Loucy (cell line): ENCODE results near the gene MYMK.

Experiments
- H2AFZ ChIP-seq: fragments of 200-600 bp; sonication (generic); 2 replicates; pipeline ENCODE4 v1.6.0; 2016; ENCODE audit warnings: antibody characterized with exemption, mild to moderate bottlenecking, low read length, moderate library complexity
- H3F3A ChIP-seq: fragments of 200-600 bp; 2 replicates; pipeline ENCODE4 v1.6.0; 2016; ENCODE audit warnings: antibody characterized with exemption, low read depth, mild to moderate bottlenecking
- H3K27me3 ChIP-seq: fragments of 200-600 bp; sonication (generic); 2 replicates; pipeline ENCODE4 v1.6.1; 2014; ENCODE audit warnings: low read length, mild to moderate bottlenecking; ENCODE audit not compliant: insufficient read depth, poor library complexity, severe bottlenecking
- H3K36me3 ChIP-seq: fragments of 200-600 bp; sonication (generic); 2 replicates; pipeline ENCODE4 v1.6.1; 2016; ENCODE audit warnings: low read length; ENCODE audit not compliant: insufficient read depth
- H3K4me1 ChIP-seq: fragments of 200-600 bp; sonication (generic); 2 replicates; pipeline ENCODE4 v1.5.1; 2014; ENCODE audit warnings: low read length, mild to moderate bottlenecking; ENCODE audit not compliant: insufficient read depth, poor library complexity, severe bottlenecking
- H3K4me2 ChIP-seq: fragments of 200-600 bp; sonication (generic); 2 replicates; pipeline ENCODE4 v1.6.0; 2014; ENCODE audit warnings: antibody characterized with exemption, low read length, low read depth, mild to moderate bottlenecking; ENCODE audit not compliant: poor library complexity, severe bottlenecking
- H3K4me3 ChIP-seq: fragments of 200-600 bp; sonication (generic); 2 replicates; pipeline ENCODE4 v1.5.1; 2014; ENCODE audit warnings: low read length, mild to moderate bottlenecking, mixed read lengths; ENCODE audit not compliant: poor library complexity, severe bottlenecking
- H3K79me2 ChIP-seq: fragments of 200-600 bp; sonication (generic); 2 replicates; pipeline ENCODE4 v1.6.1; 2014; ENCODE audit warnings: low read length; ENCODE audit not compliant: insufficient read depth
- H3K9ac ChIP-seq: fragments of 200-600 bp; sonication (generic); 2 replicates; pipeline ENCODE4 v1.6.0; 2014; ENCODE audit warnings: mild to moderate bottlenecking, low read depth, low read length, moderate library complexity; ENCODE audit not compliant: poor library complexity, severe bottlenecking
- H3K9me2 ChIP-seq: fragments of 200-600 bp; sonication (generic); replicated peaks from 2 replicates; pipeline ENCODE4 v1.6.1; 2016; ENCODE audit warnings: low read depth, low read length, mixed read lengths
- H3K9me3 ChIP-seq: fragments of 200-600 bp; sonication (generic); 2 replicates; pipeline ENCODE4 v1.6.1; 2014; ENCODE audit warnings: mild to moderate bottlenecking, antibody characterized with exemption, low read length, low read depth; ENCODE audit not compliant: insufficient read depth
- H4K20me1 ChIP-seq: fragments of 200-600 bp; sonication (generic); 2 replicates; pipeline ENCODE4 v1.6.0; 2014; ENCODE audit warnings: antibody characterized with exemption, low read length, mild to moderate bottlenecking; ENCODE audit not compliant: insufficient read depth, poor library complexity, severe bottlenecking
- EZH2phosphoT487 ChIP-seq: fragments of 200-600 bp; IDR thresholded peaks from 2 replicates; pipeline ENCODE4 v1.6.1; 2018; ENCODE audit warnings: antibody characterized with exemption, mild to moderate bottlenecking, moderate library complexity, borderline replicate concordance
- TF ChIP-seq, protein P1 (sequence below): fragments of 200-600 bp; sonication (generic); conservative IDR thresholded peaks from 2 replicates; pipeline ENCODE4 v1.5.1; 2014; ENCODE audit warnings: mild to moderate bottlenecking, antibody characterized with exemption, low read length

Gene MYMK

DNA sequence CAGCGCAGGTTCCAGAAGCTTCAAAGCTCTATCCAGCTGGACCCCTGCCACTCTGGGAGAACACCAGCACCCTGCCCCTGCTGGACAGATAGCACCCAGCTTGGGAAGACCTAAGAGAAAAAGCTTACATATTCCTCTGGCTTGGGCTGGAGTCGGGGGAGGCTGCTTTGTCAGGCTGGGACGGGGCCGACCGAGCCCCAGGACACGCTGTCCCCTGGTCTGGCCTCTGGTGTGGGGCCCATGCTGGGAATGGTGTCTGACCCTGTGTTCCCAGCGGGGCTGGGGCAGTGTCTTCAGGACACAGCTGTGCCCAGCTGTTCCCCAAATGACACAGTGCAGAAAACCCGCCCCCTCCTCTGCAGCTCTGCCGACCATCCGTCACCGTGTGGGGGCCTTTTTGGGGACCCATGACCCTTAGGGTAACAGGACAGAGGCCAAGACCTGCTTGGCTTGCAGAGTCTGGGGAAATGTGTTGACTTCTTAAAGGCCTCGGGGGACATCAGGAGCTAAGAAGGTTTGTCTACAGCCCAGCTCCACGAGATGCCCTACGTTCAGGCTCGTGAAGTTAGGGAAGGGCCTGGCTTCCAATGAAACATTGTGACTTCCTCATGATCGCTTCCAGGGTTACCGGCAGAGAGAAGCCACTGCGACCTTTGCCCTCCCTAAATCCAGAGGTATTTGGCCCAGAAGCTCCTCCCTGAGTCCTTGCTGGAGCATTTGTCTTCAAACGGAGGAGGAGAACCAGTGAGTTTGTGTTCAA is 25.4 kb downstream of the MYMK start:
- no peaks in the 10 kb centered on the region for H3K36me3 ChIP-seq
- no peak overlapping the region for H2AFZ ChIP-seq
- TF ChIP-seq, protein P1, sequence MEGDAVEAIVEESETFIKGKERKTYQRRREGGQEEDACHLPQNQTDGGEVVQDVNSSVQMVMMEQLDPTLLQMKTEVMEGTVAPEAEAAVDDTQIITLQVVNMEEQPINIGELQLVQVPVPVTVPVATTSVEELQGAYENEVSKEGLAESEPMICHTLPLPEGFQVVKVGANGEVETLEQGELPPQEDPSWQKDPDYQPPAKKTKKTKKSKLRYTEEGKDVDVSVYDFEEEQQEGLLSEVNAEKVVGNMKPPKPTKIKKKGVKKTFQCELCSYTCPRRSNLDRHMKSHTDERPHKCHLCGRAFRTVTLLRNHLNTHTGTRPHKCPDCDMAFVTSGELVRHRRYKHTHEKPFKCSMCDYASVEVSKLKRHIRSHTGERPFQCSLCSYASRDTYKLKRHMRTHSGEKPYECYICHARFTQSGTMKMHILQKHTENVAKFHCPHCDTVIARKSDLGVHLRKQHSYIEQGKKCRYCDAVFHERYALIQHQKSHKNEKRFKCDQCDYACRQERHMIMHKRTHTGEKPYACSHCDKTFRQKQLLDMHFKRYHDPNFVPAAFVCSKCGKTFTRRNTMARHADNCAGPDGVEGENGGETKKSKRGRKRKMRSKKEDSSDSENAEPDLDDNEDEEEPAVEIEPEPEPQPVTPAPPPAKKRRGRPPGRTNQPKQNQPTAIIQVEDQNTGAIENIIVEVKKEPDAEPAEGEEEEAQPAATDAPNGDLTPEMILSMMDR = no peak
- TF ChIP-seq EZH2phosphoT487 = no peak
- no peaks in the 10 kb centered on the region for H3F3A ChIP-seq
- H3K4me3 ChIP-seq = no peak overlapping the region
- no peak overlapping the region for H3K4me2 ChIP-seq
- no peaks in the 10 kb centered on the region for H3K9me2 ChIP-seq
- no peaks in the 10 kb centered on the region for H3K4me1 ChIP-seq
- no peaks in the 10 kb centered on the region for H3K27me3 ChIP-seq
- H3K79me2 ChIP-seq = no peaks in the 10 kb centered on the region
- no peak overlapping the region for H3K9ac ChIP-seq
- H3K9me3 ChIP-seq = peaks cover 13% of the 10 kb centered on the region; the same call in 1 of the 2 replicates
- H4K20me1 ChIP-seq = no peaks in the 10 kb centered on the region

DNA sequence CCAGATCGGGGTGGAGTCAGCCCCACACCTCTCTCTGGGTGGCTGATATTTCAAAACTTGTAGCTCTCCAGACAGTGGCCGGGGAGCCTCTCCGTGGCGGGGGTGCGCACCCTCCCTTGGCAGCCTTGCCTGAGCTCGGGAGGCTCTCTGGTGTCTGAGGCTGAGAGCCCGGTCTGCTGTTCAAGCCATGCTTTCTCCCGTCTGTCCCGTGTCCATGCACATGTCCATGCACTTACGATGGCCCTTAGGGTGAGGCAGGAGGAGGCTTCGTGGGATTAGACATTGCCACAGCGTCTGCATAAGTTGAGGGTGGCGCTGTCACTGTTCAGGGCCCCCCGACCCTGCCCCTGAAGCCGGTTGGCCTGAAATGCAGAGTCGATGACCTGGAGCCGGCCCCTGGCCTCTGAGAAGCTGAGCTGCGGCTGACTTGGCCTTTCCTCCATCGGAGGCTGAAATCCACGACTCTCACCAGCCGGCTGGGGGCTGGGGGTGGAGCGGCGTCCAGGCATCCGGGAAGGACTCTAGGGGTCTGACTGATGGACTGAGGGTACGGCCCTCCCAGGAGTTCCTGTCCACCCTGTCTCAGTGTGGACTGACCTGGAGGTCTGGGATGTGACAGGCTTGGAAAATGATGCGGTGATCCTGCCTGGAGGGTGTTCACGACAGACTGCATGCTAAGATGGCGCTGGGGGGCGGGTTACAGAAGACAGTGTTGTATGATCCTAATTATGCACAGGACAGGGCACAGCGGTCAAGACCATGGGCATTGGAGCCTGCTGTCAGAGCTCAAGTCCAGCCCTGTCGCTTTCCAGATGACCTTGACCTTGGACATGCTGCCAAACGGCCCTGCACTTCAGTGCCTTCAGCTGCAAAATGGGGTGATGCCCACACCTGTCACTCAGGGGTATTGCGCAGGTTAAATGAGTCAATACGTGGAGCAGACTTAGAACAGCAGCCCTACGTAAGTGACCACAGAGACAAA is 27.6 kb downstream of the MYMK start:
- no peak overlapping the region for H2AFZ ChIP-seq
- no peak overlapping the region for H3K4me2 ChIP-seq
- no peaks in the 10 kb centered on the region for H3K79me2 ChIP-seq
- H3K36me3 ChIP-seq = no peaks in the 10 kb centered on the region
- no peaks in the 10 kb centered on the region for H3K9me2 ChIP-seq
- no peaks in the 10 kb centered on the region for H3K4me1 ChIP-seq
- peaks cover 5% of the 10 kb centered on the region; the same call in 1 of the 2 replicates for H3K9me3 ChIP-seq
- no peak overlapping the region for H3K9ac ChIP-seq
- no peaks in the 10 kb centered on the region for H4K20me1 ChIP-seq
- H3F3A ChIP-seq = no peaks in the 10 kb centered on the region
- no peaks in the 10 kb centered on the region for H3K27me3 ChIP-seq
- H3K4me3 ChIP-seq = no peak overlapping the region
- no peak for TF ChIP-seq EZH2phosphoT487
- TF ChIP-seq, protein P1 = no peak

- H3K79me2 ChIP-seq = no peaks in the 10 kb centered on the region
- no peak overlapping the region for H3K4me2 ChIP-seq
Observed at GRCh38 chr9:133495327-133496293, 29.1 kb downstream of the MYMK start.

More at GRCh38 chr9:133495327-133496293, 29.1 kb downstream of the MYMK start:
- Histone ChIP-seq H3K9me3 (no peaks in the 10 kb centered on the region), H3K9me2 (no peaks in the 10 kb centered on the region), H3K9ac (no peak overlapping the region), H3K4me1 (no peaks in the 10 kb centered on the region), H3K36me3 (no peaks in the 10 kb centered on the region), H4K20me1 (no peaks in the 10 kb centered on the region), H2AFZ (no peak overlapping the region), H3F3A (no peaks in the 10 kb centered on the region), H3K27me3 (no peaks in the 10 kb centered on the region), H3K4me3 (no peak overlapping the region)
- TF ChIP-seq EZH2phosphoT487 = no peak
- TF ChIP-seq, protein P1 = no peak
